ENCODE results near the gene HMCN2. TPM values are rescaled to one million over a fixed set of nuclear protein-coding genes. Genes with fewer than 3 reads are reported as not detected.

The HMCN2 gene
- total and polyA plus RNA-seq, 2 donors (not counting 1 experiment from before 2014, with no cell fraction given): 0.01 TPM; not detected in 1

DNA sequence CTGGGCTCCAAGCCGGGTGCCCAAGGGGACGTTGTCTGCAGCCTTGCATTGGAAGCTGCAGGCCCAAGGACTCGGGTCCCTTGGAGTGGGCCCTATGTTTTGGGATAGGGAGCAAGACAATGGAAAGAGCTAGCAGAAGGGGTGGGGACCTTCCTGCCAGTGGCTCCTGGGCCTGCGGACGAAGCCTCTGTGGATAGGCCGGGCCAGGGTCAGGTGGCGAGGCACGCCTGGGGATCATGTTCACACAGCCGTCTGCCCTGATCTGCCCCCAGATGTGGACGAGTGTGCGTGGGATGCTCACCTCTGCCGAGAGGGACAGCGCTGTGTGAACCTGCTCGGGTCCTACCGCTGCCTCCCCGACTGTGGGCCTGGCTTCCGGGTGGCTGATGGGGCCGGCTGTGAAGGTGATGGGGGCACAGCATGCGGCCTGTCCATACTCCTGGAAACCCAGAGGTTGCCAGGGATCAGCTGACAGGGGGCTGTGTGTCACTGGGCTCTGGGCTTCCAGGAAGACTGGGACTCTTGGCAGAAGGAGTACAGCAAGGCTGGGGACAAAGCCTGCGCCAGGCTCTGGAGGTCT, 162.6 kb downstream of the HMCN2 start:
- intact Hi-C loops (cut with micrococcal nuclease): no loop called here

DNA sequence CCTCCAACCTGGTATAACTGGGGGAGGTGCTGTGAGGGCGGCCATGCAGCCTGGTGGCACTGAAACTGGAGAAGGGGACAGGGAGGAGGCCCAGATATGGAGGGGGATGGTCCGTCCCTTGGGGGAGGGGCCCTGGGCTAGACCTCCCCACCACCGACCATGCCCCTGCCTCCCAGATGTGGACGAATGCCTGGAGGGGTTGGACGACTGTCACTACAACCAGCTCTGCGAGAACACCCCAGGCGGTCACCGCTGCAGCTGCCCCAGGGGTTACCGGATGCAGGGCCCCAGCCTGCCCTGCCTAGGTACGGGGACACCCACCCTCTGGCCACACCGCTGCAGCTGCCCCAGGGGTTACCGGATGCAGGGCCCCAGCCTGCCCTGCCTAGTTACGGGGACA, 163.8 kb downstream of the HMCN2 start:
- Mint-ChIP-seq H3K4me3 (no peak overlapping the region), H3K27me3 (peaks cover 16% of the 10 kb centered on the region), H3K4me1 (peaks cover 5% of the 10 kb centered on the region), H3K27ac (no peak overlapping the region), H3K9me3 (ENCODE audit: insufficient read depth) (no peaks in the 10 kb centered on the region)
- intact Hi-C loops (cut with micrococcal nuclease): no loop called here
- no peak for DNase-seq
- no peaks in the 10 kb centered on the region for H4K20me1 ChIP-seq (ENCODE audit: control insufficient read depth, insufficient read depth, low read length, poor library complexity, severe bottlenecking)
- no peak for ATAC-seq (ENCODE audit: low read depth)
- no peak overlapping the region for H3K4me3 ChIP-seq (ENCODE audit: control extremely low read depth in 1 of 5, extremely low read depth in 1 of 5, insufficient read depth in 1 of 5, low read depth in 2 of 5, low read length in 4 of 5)
- peaks cover 0 to 29% (median 0%) of the 10 kb centered on the region in 3 donors for H3K9me3 ChIP-seq (ENCODE audit: control extremely low read depth in 1 of 3, control insufficient read depth in 2 of 3, insufficient read depth in 1 of 3, low read length in 2 of 3)
- H2AFZ ChIP-seq (ENCODE audit: insufficient read depth, low read depth, low read length, poor library complexity, severe bottlenecking): no peak overlapping the region
- no peak overlapping the region for H3K9ac ChIP-seq (ENCODE audit: low read length)
- no peak overlapping the region for H3K4me2 ChIP-seq (replicated peaks; ENCODE audit: low read depth, low read length, poor library complexity, severe bottlenecking)
- peaks cover 0 to 39% (median 4%) of the 10 kb centered on the region in 4 experiments for H3K27me3 ChIP-seq (replicated peaks in 1 of 4; ENCODE audit: control extremely low read depth in 1 of 4, control insufficient read depth in 3 of 4, insufficient read depth in 4 of 4, low read length in 3 of 4)
- TF ChIP-seq, protein P1, sequence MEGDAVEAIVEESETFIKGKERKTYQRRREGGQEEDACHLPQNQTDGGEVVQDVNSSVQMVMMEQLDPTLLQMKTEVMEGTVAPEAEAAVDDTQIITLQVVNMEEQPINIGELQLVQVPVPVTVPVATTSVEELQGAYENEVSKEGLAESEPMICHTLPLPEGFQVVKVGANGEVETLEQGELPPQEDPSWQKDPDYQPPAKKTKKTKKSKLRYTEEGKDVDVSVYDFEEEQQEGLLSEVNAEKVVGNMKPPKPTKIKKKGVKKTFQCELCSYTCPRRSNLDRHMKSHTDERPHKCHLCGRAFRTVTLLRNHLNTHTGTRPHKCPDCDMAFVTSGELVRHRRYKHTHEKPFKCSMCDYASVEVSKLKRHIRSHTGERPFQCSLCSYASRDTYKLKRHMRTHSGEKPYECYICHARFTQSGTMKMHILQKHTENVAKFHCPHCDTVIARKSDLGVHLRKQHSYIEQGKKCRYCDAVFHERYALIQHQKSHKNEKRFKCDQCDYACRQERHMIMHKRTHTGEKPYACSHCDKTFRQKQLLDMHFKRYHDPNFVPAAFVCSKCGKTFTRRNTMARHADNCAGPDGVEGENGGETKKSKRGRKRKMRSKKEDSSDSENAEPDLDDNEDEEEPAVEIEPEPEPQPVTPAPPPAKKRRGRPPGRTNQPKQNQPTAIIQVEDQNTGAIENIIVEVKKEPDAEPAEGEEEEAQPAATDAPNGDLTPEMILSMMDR (IDR thresholded peaks at IDR 0.05): no peak
- TF ChIP-seq EZH2 (IDR thresholded peaks at IDR 0.05; ENCODE audit: borderline replicate concordance, insufficient read depth, low read depth, low read length, poor library complexity, severe bottlenecking): no peak
- POLR2A ChIA-PET: no interaction called here
- no peak overlapping the region for H3K27ac ChIP-seq (ENCODE audit: low read length in 2 of 2)
- CTCF ChIA-PET: no interaction called here
- H3K36me3 ChIP-seq (replicated peaks in 1 of 2; ENCODE audit: control extremely low read depth in 1 of 2, control insufficient read depth in 1 of 2, extremely low read depth in 1 of 2, insufficient read depth in 2 of 2, low read length in 1 of 2): no peaks in the 10 kb centered on the region
- 94% methylated on average over 12 of the region's 13 CpGs for WGBS (ENCODE audit: insufficient coverage)
- peaks cover 0 to 7% of the 10 kb centered on the region in 2 donors for H3K4me1 ChIP-seq (ENCODE audit: control insufficient read depth in 2 of 2, insufficient read depth in 2 of 2, low read length in 2 of 2)
- H3K79me2 ChIP-seq (ENCODE audit: control insufficient read depth, insufficient read depth, low read length): no peaks in the 10 kb centered on the region

More for the DNA sequence above, 162.6 kb downstream of the HMCN2 start:
- ATAC-seq (ENCODE audit: low read depth): no peak
- H3K9me3 ChIP-seq (ENCODE audit: control extremely low read depth in 1 of 3, control insufficient read depth in 2 of 3, insufficient read depth in 1 of 3, low read length in 2 of 3): peaks cover 0 to 29% (median 0%) of the 10 kb centered on the region in 3 donors
- H4K20me1 ChIP-seq (ENCODE audit: control insufficient read depth, insufficient read depth, low read length, poor library complexity, severe bottlenecking): no peaks in the 10 kb centered on the region
- no peak overlapping the region for H3K9ac ChIP-seq (ENCODE audit: low read length)
- no peaks in the 10 kb centered on the region for H3K36me3 ChIP-seq (replicated peaks in 1 of 2; ENCODE audit: control extremely low read depth in 1 of 2, control insufficient read depth in 1 of 2, extremely low read depth in 1 of 2, insufficient read depth in 2 of 2, low read length in 1 of 2)
- Mint-ChIP-seq H3K9me3 (ENCODE audit: insufficient read depth) (no peaks in the 10 kb centered on the region), H3K4me1 (peaks cover 2% of the 10 kb centered on the region), H3K27me3 (peaks cover 16% of the 10 kb centered on the region), H3K4me3 (no peak overlapping the region), H3K27ac (no peak overlapping the region)
- H3K27ac ChIP-seq (ENCODE audit: low read length in 2 of 2): no peak overlapping the region
- peaks cover 0 to 35% (median 1%) of the 10 kb centered on the region in 4 experiments for H3K27me3 ChIP-seq (replicated peaks in 1 of 4; ENCODE audit: control extremely low read depth in 1 of 4, control insufficient read depth in 3 of 4, insufficient read depth in 4 of 4, low read length in 3 of 4)
- no peaks in the 10 kb centered on the region for H3K79me2 ChIP-seq (ENCODE audit: control insufficient read depth, insufficient read depth, low read length)
- CTCF ChIA-PET: no interaction called here
- WGBS (ENCODE audit: insufficient coverage): 91% methylated on average over 20 of the region's 20 CpGs
- no peak overlapping the region for H3K4me2 ChIP-seq (replicated peaks; ENCODE audit: low read depth, low read length, poor library complexity, severe bottlenecking)
- peaks cover 0 to 5% of the 10 kb centered on the region in 2 donors for H3K4me1 ChIP-seq (ENCODE audit: control insufficient read depth in 2 of 2, insufficient read depth in 2 of 2, low read length in 2 of 2)
- H2AFZ ChIP-seq (ENCODE audit: insufficient read depth, low read depth, low read length, poor library complexity, severe bottlenecking): no peak overlapping the region
- POLR2A ChIA-PET: no interaction called here
- H3K4me3 ChIP-seq (ENCODE audit: control extremely low read depth in 1 of 5, extremely low read depth in 1 of 5, insufficient read depth in 1 of 5, low read depth in 2 of 5, low read length in 4 of 5): no peak overlapping the region
- TF ChIP-seq EZH2 (IDR thresholded peaks at IDR 0.05; ENCODE audit: borderline replicate concordance, insufficient read depth, low read depth, low read length, poor library complexity, severe bottlenecking): no peak
- TF ChIP-seq, protein P1 (IDR thresholded peaks at IDR 0.05): no peak
- DNase-seq: no peak
